Pancreas (tissue), 10 donors: ENCODE results near the gene ZNF649. TPM values are rescaled to one million over a fixed set of nuclear protein-coding genes. Genes with fewer than 3 reads are reported as not detected.

Source experiments
- ATAC-seq, 4 donors: fragments of 200-7000 bp; cut with Tn5 transposase; one replicate each; pipeline versions ENCODE4 v1.8.0 to v1.9.1; 2020; ENCODE audit warnings: mild to moderate bottlenecking in 4 of 4, moderate library complexity in 4 of 4
- DNase-seq, 6 donors: peaks; one replicate each; pipeline ENCODE4 v3.0.0-alpha.2; 2020
- FAIRE-seq: peaks from 2 replicates; lab custom pipeline; 2012; peaks lifted over from hg19 to GRCh38; lab: Jason Lieb, UNC
- H3K27ac ChIP-seq, 4 donors: fragments of 200-600 bp; sonication (generic); 1 replicate in 3 of 4; 2 replicates in 1 of 4; pipeline versions ENCODE4 v1.5.0 to v1.8.0; 2020
- H3K27me3 ChIP-seq, 4 donors: fragments of 200-600 bp; one replicate each; pipeline ENCODE4 v1.8.0; 2021
- H3K36me3 ChIP-seq, 3 donors: fragments of 200-600 bp; sonication (generic) in 1 of 3; one replicate each; pipeline versions ENCODE4 v1.5.0 to v1.8.0; 2020 to 2021
- H3K4me1 ChIP-seq, 3 donors: fragments of 200-600 bp; one replicate each; pipeline ENCODE4 v1.8.0; 2021
- H3K4me3 ChIP-seq, 4 donors: fragments of 200-600 bp; sonication (generic) in 2 of 4; one replicate each; pipeline versions ENCODE4 v1.5.0 to v1.8.0; 2020 to 2021
- H3K9me3 ChIP-seq, 4 donors: fragments of 200-600 bp; one replicate each; pipeline ENCODE4 v1.8.0; 2021
- CTCF ChIP-seq, 4 donors: fragments of 200-600 bp; sonication (generic) in 3 of 4; IDR thresholded peaks; one replicate each; pipeline versions ENCODE4 v1.5.0 to v1.8.0; 2021; ENCODE audit warnings: antibody characterized with exemption in 4 of 4
- WGBS, 2 donors: extraction: QIAGEN DNeasy Blood & Tissue Kit; methylation state at CpG; one replicate each; pipeline ENCODE4 v1.1.7; 2013; 5-methylcytosine and 5-hydroxymethylcytosine counted together
- intact Hi-C, 3 donors: fragments of 100-400 bp; cut with DNase I; formaldehyde crosslinking; loops; one replicate each; pipeline versions ENCODE4 v1.11.1 to v1.14.2; 2022
- polyA plus RNA-seq, 2 donors: library from polyadenylated mRNA; stranded (reverse); fragments of 200-250 nt; gene quantifications; one replicate each; pipeline ENCODE4 v1.2.3, GENCODE V29; 2013
- total RNA-seq, 6 donors: library from RNA; stranded (reverse); fragmentation: NEBNext Ultra II Directional in 4 of 6; extraction: Animal tissue kit (Norgen Biotek cat#: 25700) in 4 of 6; gene quantifications; one replicate each; pipeline versions ENCODE4 v1.2.1 to v1.2.4, GENCODE V29; 2021 to 2023
- donor health status: healthy with polysubstance abuse.
- donor health status: DM: no; HTN: no; CAD: no; lungs with moderate emphysema.
- donor health status: DM: no; HTN: no; CAD: no.
- donor health status: control.
- donor health status: control.
- donor health status: Bipolar disorder and iron deficiency.
- donor health status: DM: yes; HTN: yes; CAD: no.
- donor health status: DM: no; HTN: no; CAD: no.
- donor health status: DM: no; HTN: no; CAD: no.
- donor health status: DM: yes; HTN: yes; CAD: no.

The ZNF649 gene
- total and polyA plus RNA-seq, 8 donors: 1.9 to 7.7 (median 4.4) TPM

- no peak for TF ChIP-seq CTCF (IDR thresholded peaks at IDR 0.05)
- Histone ChIP-seq H3K4me3 (peak overlapping the region in 1 of 4 donors; percentile 71), H3K27me3 (peaks cover 0 to 5% (median 0%) of the 10 kb centered on the region in 4 donors), H3K4me1 (peaks cover 0 to 8% (median 0%) of the 10 kb centered on the region in 3 donors), H3K36me3 (no peaks in the 10 kb centered on the region), H3K27ac (no peak overlapping the region), H3K9me3 (no peaks in the 10 kb centered on the region)
- ATAC-seq: peak in 1 of 4 donors; percentile 5
- DNase-seq: no peak
- intact Hi-C loops: no loop called here
- no peak for FAIRE-seq
- 41 to 42% methylated on average over 3 of the region's 3 CpGs for WGBS, 2 donors
These were observed 389 bp upstream of the ZNF649 start for GRCh38 chr19:51905206-51905605.

DNA sequence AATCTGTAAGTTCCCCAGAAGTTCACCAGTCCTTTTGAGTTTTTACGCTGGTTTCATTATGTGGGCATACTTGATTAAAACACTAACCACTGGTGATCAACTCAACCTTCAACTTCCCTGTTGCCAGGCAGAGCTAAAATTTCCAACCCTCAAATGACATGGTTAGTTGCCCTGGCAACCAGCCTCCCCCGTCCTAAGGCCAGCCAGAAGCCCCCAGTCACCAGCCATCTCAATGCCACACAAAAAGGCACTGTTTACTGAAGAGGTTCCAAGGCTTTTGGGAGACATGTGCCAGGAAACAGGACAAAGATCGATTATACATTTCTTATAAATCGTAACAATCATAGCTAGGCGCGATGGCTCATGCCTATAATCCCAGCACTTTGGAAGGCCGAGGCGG is 1.6 kb downstream of the ZNF649 start:
- TF ChIP-seq CTCF (IDR thresholded peaks at IDR 0.05): no peak
- intact Hi-C loops: no loop called here
- H3K36me3 ChIP-seq: peaks cover 6 to 17% (median 14%) of the 10 kb centered on the region in 3 donors
- peaks cover 0 to 8% (median 0%) of the 10 kb centered on the region in 3 donors for H3K4me1 ChIP-seq
- H3K27ac ChIP-seq: no peak overlapping the region
- DNase-seq (no peak), ATAC-seq (no peak), FAIRE-seq (no peak)
- peaks cover 0 to 5% (median 0%) of the 10 kb centered on the region in 4 donors for H3K27me3 ChIP-seq
- 81 to 82% methylated on average over 8 of the region's 8 CpGs for WGBS, 2 donors
- no peaks in the 10 kb centered on the region for H3K9me3 ChIP-seq
- peak overlapping the region in 3 of 4 donors; percentile 54 to 82 (median 71) for H3K4me3 ChIP-seq

- Histone ChIP-seq H3K9me3 (no peaks in the 10 kb centered on the region), H3K36me3 (peaks cover 6 to 26% (median 15%) of the 10 kb centered on the region in 3 donors), H3K27me3 (peaks cover 0 to 5% (median 0%) of the 10 kb centered on the region in 4 donors), H3K27ac (no peak overlapping the region), H3K4me1 (peaks cover 0 to 8% (median 0%) of the 10 kb centered on the region in 3 donors), H3K4me3 (no peak overlapping the region)
- FAIRE-seq (no peak), ATAC-seq (no peak), DNase-seq (no peak)
- intact Hi-C loops: no loop called here
- TF ChIP-seq CTCF (IDR thresholded peaks at IDR 0.05): no peak
- 92 to 94% methylated on average over 4 of the region's 4 CpGs for WGBS, 2 donors
These were observed 3.0 kb downstream of the ZNF649 start for GRCh38 chr19:51901860-51902259.

- H3K27me3 ChIP-seq: no peaks in the 10 kb centered on the region
- intact Hi-C loops: no loop called here
- no peak overlapping the region for H3K27ac ChIP-seq
- WGBS, 2 donors: 97 to 98% methylated on average over 10 of the region's 10 CpGs
- no peak for DNase-seq
- H3K36me3 ChIP-seq: peaks cover 9 to 64% (median 34%) of the 10 kb centered on the region in 3 donors
- H3K4me3 ChIP-seq: no peak overlapping the region
- no peak for TF ChIP-seq CTCF (IDR thresholded peaks at IDR 0.05)
- FAIRE-seq: no peak
- no peaks in the 10 kb centered on the region for H3K4me1 ChIP-seq
- H3K9me3 ChIP-seq: peaks cover 0 to 23% (median 3%) of the 10 kb centered on the region in 4 donors
- no peak for ATAC-seq
These were observed 13.5 kb downstream of the ZNF649 start for GRCh38 chr19:51891193-51891747.

DNA sequence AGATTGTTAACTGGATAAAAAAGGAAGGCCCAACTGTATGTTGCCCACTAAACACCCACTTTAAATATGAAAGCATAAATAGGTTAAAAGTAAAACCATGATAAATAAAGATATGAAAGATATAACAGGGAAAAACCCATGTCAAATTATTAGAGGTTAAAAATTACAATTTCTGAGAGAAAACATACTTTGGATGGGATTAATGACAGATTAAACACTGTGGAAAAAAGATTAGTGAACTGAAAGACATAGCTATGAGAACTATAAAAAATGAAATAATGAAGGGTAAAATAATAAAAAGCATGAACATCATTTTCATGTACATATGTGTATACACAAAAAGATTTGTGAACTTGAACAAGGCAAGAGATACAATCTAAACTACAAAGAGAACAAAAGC is 14.9 kb downstream of the ZNF649 start:
- H3K36me3 ChIP-seq: peaks cover 9 to 51% (median 21%) of the 10 kb centered on the region in 3 donors
- peaks cover 0 to 23% (median 3%) of the 10 kb centered on the region in 4 donors for H3K9me3 ChIP-seq
- H3K27ac ChIP-seq: no peak overlapping the region
- no peak overlapping the region for H3K4me3 ChIP-seq
- FAIRE-seq (no peak), DNase-seq (no peak), ATAC-seq (no peak)
- no peaks in the 10 kb centered on the region for H3K27me3 ChIP-seq
- no peaks in the 10 kb centered on the region for H3K4me1 ChIP-seq
- intact Hi-C loops: no loop called here
- TF ChIP-seq CTCF (IDR thresholded peaks at IDR 0.05): no peak
